ENCODE results near the gene PEX26.
"Not testable (repeated sequence)": the region's sequence is repeated elsewhere in the genome, so short reads cannot be mapped to it uniquely, and the experiment has no call there.

The PEX26 gene

DNA sequence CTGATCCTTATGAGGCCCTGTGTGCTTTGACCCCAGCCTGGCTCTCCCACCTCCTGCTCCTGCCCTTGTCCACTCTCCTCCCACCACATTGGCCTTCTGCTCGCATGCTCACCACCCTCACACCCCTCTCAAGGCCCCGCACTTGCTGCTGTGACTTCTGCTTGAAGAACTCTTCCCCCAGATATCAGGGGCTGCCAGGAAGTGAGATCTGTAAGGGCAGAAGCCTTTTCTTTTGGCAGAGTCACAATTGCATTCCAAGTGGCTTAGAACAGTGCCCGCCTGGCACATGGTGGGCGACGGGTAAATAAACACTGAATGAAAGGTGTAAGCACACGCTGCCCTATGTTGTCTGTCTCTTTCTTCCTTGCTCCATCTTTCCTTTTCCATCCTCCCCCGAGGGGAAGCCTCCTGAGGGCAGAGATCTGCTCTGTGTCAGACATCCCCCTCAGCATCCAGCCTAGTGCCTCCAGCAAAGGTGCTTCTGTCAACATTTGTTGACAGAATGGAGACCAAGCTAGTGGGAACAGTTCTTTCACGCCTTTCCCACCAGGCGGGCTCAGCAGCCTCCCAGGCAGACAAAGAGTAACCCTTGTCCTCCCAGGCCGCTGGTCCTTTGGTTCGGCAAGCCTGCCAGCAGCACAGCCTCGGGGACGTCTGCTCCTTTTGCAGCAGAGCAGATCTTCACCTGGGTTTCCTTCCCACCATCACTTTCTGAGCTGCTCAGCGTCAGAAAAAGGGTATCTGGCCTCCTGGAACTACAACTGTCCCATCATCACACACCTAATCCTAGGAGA lies 10.0 kb upstream of the PEX26 start:
- Histone ChIP-seq H4K20me1 (no peaks in the 10 kb centered on the region), H3K4me3 (no peak overlapping the region), H3K27me3 (peaks cover 0 to 6% (median 0%) of the 10 kb centered on the region in 11 experiments; a peak in 1 of 22 replicates), H3K36me3 (no peaks in the 10 kb centered on the region), H3K4me2 (no peak overlapping the region), H3K9me3 (replicated peaks in 1 of 11) (peaks cover 0 to 4% (median 0%) of the 10 kb centered on the region in 11 experiments; a peak in 1 of 22 replicates), H3K9ac (no peak overlapping the region), H3K4me1 (peaks cover 15 to 54% (median 44%) of the 10 kb centered on the region in 10 experiments), H3K27ac (0 out of 22 replicates have a peak overlapping the region, but pooled peaks of 2 of the 11 experiments have one; percentile 12 to 67)
- TF ChIP-seq Cebpa-rat (IDR thresholded peaks at IDR 0.05) = no peak

DNA sequence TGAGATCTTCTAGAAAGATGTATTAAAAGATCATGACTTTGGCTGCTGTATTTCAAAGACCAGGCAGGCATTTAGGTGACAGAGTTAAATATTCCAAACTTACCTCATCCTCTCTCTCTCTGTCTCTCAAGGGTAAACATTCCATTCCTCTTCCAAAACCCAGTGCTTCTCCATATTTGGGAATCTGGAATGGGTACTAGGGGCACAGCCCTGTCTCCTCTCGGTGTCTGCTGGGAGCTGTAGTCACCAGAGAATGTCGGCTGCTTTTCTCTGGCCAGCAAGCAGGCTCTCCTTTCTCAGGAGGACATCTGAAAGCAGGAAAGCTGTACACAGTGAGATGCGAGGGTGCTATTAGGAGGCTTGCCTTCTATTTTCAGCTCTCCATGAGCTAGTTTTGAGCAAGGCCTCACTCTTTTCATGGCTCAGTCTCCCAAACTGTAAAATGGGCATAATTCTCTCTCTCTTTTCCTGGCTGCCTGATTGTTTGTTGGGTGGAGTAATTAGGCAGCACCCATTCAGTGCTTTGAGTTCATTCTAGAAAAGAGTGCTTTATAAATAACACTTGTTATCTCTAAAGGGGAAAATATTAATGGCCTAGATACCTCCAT lies 9.3 kb upstream of the PEX26 start:
- no peak overlapping the region for H3K9ac ChIP-seq
- H3K27me3 ChIP-seq = peaks cover 0 to 6% (median 0%) of the 10 kb centered on the region in 11 experiments; a peak in 1 of 22 replicates
- no peaks in the 10 kb centered on the region for H3K36me3 ChIP-seq
- H3K4me2 ChIP-seq = no peak overlapping the region
- peaks cover 0 to 2% (median 0%) of the 10 kb centered on the region in 11 experiments; a peak in 1 of 22 replicates for H3K9me3 ChIP-seq (replicated peaks in 1 of 11)
- peaks cover 15 to 51% (median 42%) of the 10 kb centered on the region in 10 experiments for H3K4me1 ChIP-seq
- H4K20me1 ChIP-seq = no peaks in the 10 kb centered on the region
- TF ChIP-seq Cebpa-rat (IDR thresholded peaks at IDR 0.05) = no peak
- H3K27ac ChIP-seq = no peak overlapping the region
- no peak overlapping the region for H3K4me3 ChIP-seq

DNA sequence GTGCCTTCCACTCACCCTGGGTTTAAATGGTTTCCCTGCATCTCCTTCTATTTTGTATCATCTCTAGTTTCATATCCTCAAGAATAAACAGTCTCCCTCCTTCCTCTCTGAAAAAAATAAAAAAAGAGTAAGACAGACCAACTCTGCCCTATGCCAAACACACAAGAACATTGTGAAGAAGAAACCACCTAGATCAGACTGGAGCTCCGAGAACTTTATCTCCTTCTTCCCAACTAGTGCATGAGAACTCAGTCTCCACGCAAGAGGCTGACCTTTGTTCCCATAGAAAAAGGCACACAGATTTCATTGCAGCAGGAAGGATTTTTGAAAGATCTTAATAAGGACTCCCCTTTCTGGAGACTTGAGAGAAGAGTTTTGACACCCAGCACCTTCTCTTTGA lies 8.7 kb upstream of the PEX26 start:
- Histone ChIP-seq H3K36me3 (no peaks in the 10 kb centered on the region), H3K9ac (no peak overlapping the region), H3K9me3 (replicated peaks in 1 of 11) (no peaks in the 10 kb centered on the region), H3K4me3 (no peak overlapping the region), H3K4me2 (no peak overlapping the region), H3K4me1 (peaks cover 15 to 48% (median 40%) of the 10 kb centered on the region in 10 experiments), H4K20me1 (no peaks in the 10 kb centered on the region), H3K27ac (no peak overlapping the region), H3K27me3 (peaks cover 0 to 6% (median 0%) of the 10 kb centered on the region in 11 experiments; a peak in 1 of 22 replicates)
- no peak for TF ChIP-seq Cebpa-rat (IDR thresholded peaks at IDR 0.05)

DNA sequence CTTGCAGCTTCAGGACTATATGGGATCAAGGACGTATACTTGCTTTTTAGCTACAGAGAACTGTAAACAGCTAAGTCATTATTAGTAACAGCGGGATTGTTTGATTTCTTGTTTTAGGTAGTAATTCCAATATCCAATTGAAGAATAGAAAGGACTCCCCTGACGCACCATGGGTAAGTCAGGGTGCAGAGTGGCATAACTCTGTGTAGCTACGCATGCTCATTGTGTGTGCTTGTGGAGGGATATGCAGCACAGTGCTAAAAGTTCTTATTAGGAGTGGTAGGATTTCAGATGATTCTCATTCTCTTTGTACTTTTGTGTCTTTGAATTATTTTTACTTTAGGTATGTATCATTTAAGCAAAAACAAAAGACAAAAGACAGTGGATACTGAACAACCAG lies 7.7 kb upstream of the PEX26 start:
- Histone ChIP-seq H3K27me3 (peaks cover 0 to 6% (median 0%) of the 10 kb centered on the region in 11 experiments; a peak in 1 of 22 replicates), H4K20me1 (no peaks in the 10 kb centered on the region; a peak in 1 of 22 replicates), H3K36me3 (no peaks in the 10 kb centered on the region), H3K4me2 (no peak overlapping the region), H3K9ac (no peak overlapping the region), H3K9me3 (replicated peaks in 1 of 11) (no peaks in the 10 kb centered on the region), H3K4me3 (no peak overlapping the region), H3K4me1 (peaks cover 15 to 41% (median 33%) of the 10 kb centered on the region in 10 experiments), H3K27ac (no peak overlapping the region)
- TF ChIP-seq Cebpa-rat (IDR thresholded peaks at IDR 0.05) = no peak

DNA sequence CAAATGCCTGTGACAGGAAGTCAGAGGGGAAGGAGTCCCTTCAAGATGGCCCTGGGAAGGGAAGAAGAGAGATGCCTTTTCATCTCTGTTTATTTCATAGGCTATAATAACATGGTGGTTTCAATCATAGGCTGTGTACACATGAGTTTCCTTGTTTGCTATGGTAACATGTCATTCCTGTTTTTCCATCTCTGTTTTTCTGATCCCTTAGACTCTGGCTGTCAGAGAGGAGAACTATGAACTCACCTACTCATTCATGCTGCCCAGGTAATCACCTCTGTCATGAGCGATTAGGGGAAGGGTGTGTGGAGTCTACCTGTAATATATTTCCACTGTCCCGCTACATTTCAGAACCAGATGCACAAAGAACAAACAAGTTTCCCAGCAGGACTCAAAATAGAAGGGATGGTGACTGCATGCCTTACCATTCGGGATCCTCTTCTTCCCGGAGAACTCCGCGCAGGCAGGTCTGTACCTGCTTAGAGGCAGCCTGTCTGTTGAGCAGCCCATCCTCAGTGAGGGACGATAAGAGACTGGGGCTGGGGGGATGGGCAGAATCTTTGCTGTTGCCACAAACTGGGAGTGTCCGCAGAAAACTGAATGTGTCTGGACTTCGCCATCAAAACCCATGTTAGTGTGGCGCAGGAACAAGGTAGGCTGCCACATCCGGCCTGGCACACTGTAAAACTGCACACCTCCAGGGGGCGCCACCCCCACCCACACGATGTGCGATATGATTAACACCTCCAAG lies 7.1 kb upstream of the PEX26 start:
- no peak overlapping the region for H3K4me3 ChIP-seq
- H4K20me1 ChIP-seq = no peaks in the 10 kb centered on the region; a peak in 1 of 22 replicates
- no peak overlapping the region for H3K9ac ChIP-seq
- H3K9me3 ChIP-seq (replicated peaks in 1 of 11) = no peaks in the 10 kb centered on the region
- no peak for TF ChIP-seq Cebpa-rat (IDR thresholded peaks at IDR 0.05)
- no peak overlapping the region for H3K27ac ChIP-seq
- no peaks in the 10 kb centered on the region for H3K36me3 ChIP-seq
- H3K27me3 ChIP-seq = no peaks in the 10 kb centered on the region
- H3K4me2 ChIP-seq = peak overlapping the region in 5 of 11 experiments; percentile 38 to 56 (median 48); a peak in 9 of 22 replicates
- peaks cover 9 to 38% (median 28%) of the 10 kb centered on the region in 10 experiments for H3K4me1 ChIP-seq

DNA sequence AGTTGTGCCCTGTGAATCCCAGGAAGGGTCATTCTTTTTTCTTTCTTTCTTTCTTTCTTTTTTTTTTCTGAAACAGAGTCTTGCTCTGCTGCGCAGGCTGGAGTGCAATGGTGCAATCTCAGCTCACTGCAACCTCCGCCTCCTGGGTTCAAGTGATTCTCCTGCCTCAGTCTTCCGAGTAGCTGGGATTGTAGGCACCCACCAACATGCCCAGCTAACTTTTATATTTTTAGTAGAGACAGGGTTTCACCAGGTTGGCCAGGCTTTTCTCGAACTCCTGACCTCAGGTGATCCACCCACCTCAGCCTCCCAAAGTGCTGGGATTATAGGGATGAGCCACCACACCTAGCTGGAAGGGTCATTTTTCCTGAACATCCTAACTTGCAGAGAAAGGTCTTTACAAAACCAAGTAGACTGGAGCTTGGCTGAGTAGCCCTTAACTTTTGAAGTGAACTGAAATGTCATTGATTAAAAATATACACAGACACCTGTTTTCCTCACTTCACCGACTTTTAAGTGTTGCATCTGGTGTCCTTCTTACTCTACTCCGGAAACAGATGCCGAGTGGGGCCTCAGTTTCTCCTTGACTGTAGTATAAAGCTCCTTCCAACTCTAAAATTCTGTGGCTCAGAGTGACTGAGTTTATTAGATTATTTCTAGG lies 6.4 kb upstream of the PEX26 start:
- not testable (repeated sequence) for H4K20me1 ChIP-seq; H3K36me3 ChIP-seq; H3K9me3 ChIP-seq (replicated peaks in 1 of 11); H3K27ac ChIP-seq; H3K27me3 ChIP-seq; H3K9ac ChIP-seq; H3K4me3 ChIP-seq
- Histone ChIP-seq H3K4me1 (peaks cover 5 to 37% (median 25%) of the 10 kb centered on the region in 10 experiments), H3K4me2 (peak overlapping the region in 7 of 11 experiments; percentile 22 to 56 (median 45); a peak in 13 of 22 replicates)

DNA sequence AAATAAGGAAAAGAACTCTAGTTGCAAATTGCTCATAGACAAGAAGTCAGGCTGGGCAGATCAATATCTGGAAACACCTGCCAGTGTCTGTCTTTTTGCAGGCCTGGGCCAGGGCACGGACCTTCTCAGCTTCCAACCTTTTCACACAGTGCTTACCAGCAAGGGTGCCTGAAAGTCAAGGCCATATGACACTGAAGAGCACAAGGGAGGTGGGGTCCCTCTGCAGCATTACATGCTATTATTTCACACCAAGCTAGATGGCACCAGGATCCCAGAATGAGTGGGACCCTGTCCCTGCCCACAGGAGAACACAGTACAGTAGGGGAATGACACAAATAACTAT lies 5.9 kb upstream of the PEX26 start:
- no peak overlapping the region for H3K9ac ChIP-seq
- H3K4me3 ChIP-seq = no peak overlapping the region
- no peak overlapping the region for H3K27ac ChIP-seq
- no peaks in the 10 kb centered on the region; a peak in 1 of 22 replicates for H4K20me1 ChIP-seq
- no peaks in the 10 kb centered on the region for H3K9me3 ChIP-seq (replicated peaks in 1 of 11)
- no peaks in the 10 kb centered on the region for H3K27me3 ChIP-seq
- peak overlapping the region in 7 of 11 experiments; percentile 22 to 56 (median 45); a peak in 10 of 22 replicates for H3K4me2 ChIP-seq
- TF ChIP-seq Cebpa-rat (IDR thresholded peaks at IDR 0.05) = no peak
- H3K36me3 ChIP-seq = no peaks in the 10 kb centered on the region
- H3K4me1 ChIP-seq = peaks cover 9 to 37% (median 25%) of the 10 kb centered on the region in 10 experiments

DNA sequence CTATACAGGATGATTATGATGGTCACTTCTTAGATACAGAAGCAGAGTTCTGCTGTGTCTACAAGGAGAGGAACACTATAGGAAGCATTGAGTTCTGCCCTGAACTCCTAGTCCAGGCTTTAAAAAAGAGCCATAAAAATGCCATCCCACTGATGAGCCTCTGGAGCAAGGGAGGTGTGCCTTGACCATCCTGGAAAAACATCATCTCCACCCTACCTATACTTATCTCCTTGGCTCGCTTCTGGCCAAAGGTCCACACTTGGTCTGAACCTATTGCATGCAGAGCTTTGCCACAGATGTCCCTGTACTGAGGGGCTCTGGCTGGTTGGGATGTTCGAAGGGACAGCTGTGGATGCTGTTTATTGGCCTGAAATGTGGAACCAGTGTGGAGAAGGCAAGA lies 4.3 kb upstream of the PEX26 start:
- Histone ChIP-seq H3K9me3 (replicated peaks in 1 of 11) (no peaks in the 10 kb centered on the region), H3K27ac (no peak overlapping the region), H3K9ac (no peak overlapping the region), H4K20me1 (no peaks in the 10 kb centered on the region; a peak in 1 of 22 replicates), H3K27me3 (no peaks in the 10 kb centered on the region), H3K4me2 (no peak overlapping the region), H3K36me3 (no peaks in the 10 kb centered on the region), H3K4me1 (peaks cover 11 to 37% (median 28%) of the 10 kb centered on the region in 10 experiments), H3K4me3 (no peak overlapping the region)
- no peak for TF ChIP-seq Cebpa-rat (IDR thresholded peaks at IDR 0.05)

DNA sequence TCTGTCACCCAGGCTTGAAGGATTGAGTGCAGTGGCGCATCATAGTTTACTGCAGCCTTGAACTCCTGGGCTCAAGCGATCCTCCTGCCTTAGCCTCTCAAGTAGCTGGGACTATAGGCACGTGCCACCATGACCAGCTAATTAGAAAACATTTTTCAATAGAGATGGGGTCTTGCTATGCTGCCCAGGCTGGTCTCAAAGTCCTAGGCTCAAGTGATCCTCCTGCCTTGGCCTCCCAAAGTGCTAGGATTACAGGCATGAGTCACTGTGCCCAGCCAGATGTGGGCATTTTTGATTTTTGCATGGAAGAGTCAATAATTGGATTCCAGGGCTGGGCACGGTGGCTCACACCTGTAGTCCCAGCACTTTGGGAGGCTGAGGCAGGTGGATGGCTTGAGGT lies 3.9 kb upstream of the PEX26 start:
- not testable (repeated sequence) for H3K27me3 ChIP-seq; H3K9ac ChIP-seq; H3K4me2 ChIP-seq; H3K4me3 ChIP-seq; H3K9me3 ChIP-seq (replicated peaks in 1 of 11); H3K27ac ChIP-seq; H3K36me3 ChIP-seq; H4K20me1 ChIP-seq
- peaks cover 14 to 42% (median 32%) of the 10 kb centered on the region in 10 experiments for H3K4me1 ChIP-seq

Data from BLaER1 treated with 17β-estradiol and CSF1 and Interleukin-3, amounts not matched to agents 10 nM and 100 nM (cell line).